ENCODE results near the gene CNTNAP5. TPM values are rescaled to one million over a fixed set of nuclear protein-coding genes. Genes with fewer than 3 reads are reported as not detected.

The CNTNAP5 gene
- total RNA-seq, 2 donors from 2014 or later: not detected

- no peaks in the 10 kb centered on the region for H3K36me3 ChIP-seq
- no peak for TF ChIP-seq CTCF (IDR thresholded peaks at IDR 0.05)
- no peak for ATAC-seq (ENCODE audit: insufficient number of reproducible peaks, low FRiP score, low read depth)
- no peaks in the 10 kb centered on the region for H3K4me1 ChIP-seq (ENCODE audit: control insufficient read depth in 1 of 2, low read depth in 2 of 2)
- H3K27ac ChIP-seq: no peak overlapping the region
- DNase-seq (ENCODE audit: low spot score): no peak
- no peaks in the 10 kb centered on the region for H3K27me3 ChIP-seq (replicated peaks; ENCODE audit: insufficient read depth)
- H3K9me3 ChIP-seq: no peaks in the 10 kb centered on the region
- H3K4me3 ChIP-seq: no peak overlapping the region
Observed at GRCh38 chr2:124778076-124778475, 753.0 kb downstream of the CNTNAP5 start.

GRCh38 chr2:124796647-124797046 lies 771.6 kb downstream of the CNTNAP5 start:
- DNase-seq (ENCODE audit: low spot score) (no peak), ATAC-seq (ENCODE audit: insufficient number of reproducible peaks, low FRiP score, low read depth) (no peak)
- Histone ChIP-seq H3K4me1 (ENCODE audit: control insufficient read depth in 1 of 2, low read depth in 2 of 2) (no peaks in the 10 kb centered on the region), H3K27ac (no peak overlapping the region), H3K9me3 (no peaks in the 10 kb centered on the region), H3K4me3 (no peak overlapping the region), H3K36me3 (no peaks in the 10 kb centered on the region), H3K27me3 (replicated peaks; ENCODE audit: insufficient read depth) (no peaks in the 10 kb centered on the region)
- no peak for TF ChIP-seq CTCF (IDR thresholded peaks at IDR 0.05)

GRCh38 chr2:124797049-124797448 lies 772.0 kb downstream of the CNTNAP5 start:
- no peaks in the 10 kb centered on the region for H3K36me3 ChIP-seq
- DNase-seq (ENCODE audit: low spot score): no peak
- H3K4me1 ChIP-seq (ENCODE audit: control insufficient read depth in 1 of 2, low read depth in 2 of 2): no peaks in the 10 kb centered on the region
- no peaks in the 10 kb centered on the region for H3K9me3 ChIP-seq
- no peak for TF ChIP-seq CTCF (IDR thresholded peaks at IDR 0.05)
- H3K4me3 ChIP-seq: no peak overlapping the region
- no peak overlapping the region for H3K27ac ChIP-seq
- no peaks in the 10 kb centered on the region for H3K27me3 ChIP-seq (replicated peaks; ENCODE audit: insufficient read depth)
- ATAC-seq (ENCODE audit: insufficient number of reproducible peaks, low FRiP score, low read depth): no peak

GRCh38 chr2:124798551-124798950 lies 773.5 kb downstream of the CNTNAP5 start:
- no peak for TF ChIP-seq CTCF (IDR thresholded peaks at IDR 0.05)
- ATAC-seq (ENCODE audit: insufficient number of reproducible peaks, low FRiP score, low read depth) (no peak), DNase-seq (ENCODE audit: low spot score) (no peak)
- no peaks in the 10 kb centered on the region for H3K9me3 ChIP-seq
- no peaks in the 10 kb centered on the region for H3K36me3 ChIP-seq
- H3K4me1 ChIP-seq (ENCODE audit: control insufficient read depth in 1 of 2, low read depth in 2 of 2): no peaks in the 10 kb centered on the region
- no peaks in the 10 kb centered on the region for H3K27me3 ChIP-seq (replicated peaks; ENCODE audit: insufficient read depth)
- no peak overlapping the region for H3K4me3 ChIP-seq
- H3K27ac ChIP-seq: no peak overlapping the region

- H3K27me3 ChIP-seq (replicated peaks; ENCODE audit: insufficient read depth): no peaks in the 10 kb centered on the region
- no peak for TF ChIP-seq CTCF (IDR thresholded peaks at IDR 0.05)
- no peak overlapping the region for H3K4me3 ChIP-seq
- H3K36me3 ChIP-seq: no peaks in the 10 kb centered on the region
- DNase-seq (ENCODE audit: low spot score) (no peak), ATAC-seq (ENCODE audit: insufficient number of reproducible peaks, low FRiP score, low read depth) (no peak)
- no peak overlapping the region for H3K27ac ChIP-seq
- H3K9me3 ChIP-seq: no peaks in the 10 kb centered on the region
- H3K4me1 ChIP-seq (ENCODE audit: control insufficient read depth in 1 of 2, low read depth in 2 of 2): no peaks in the 10 kb centered on the region
Observed at GRCh38 chr2:124804014-124804940, 779.2 kb downstream of the CNTNAP5 start.
